GM12878 (cell line): Measurements from ENCODE around the gene ATL1. TPM values are rescaled to one million over a fixed set of nuclear protein-coding genes. Genes with fewer than 3 reads are reported as not detected.

Experiments
- BRCA1 ChIP-seq: IDR thresholded peaks from 2 replicates; pipeline ENCODE4 v1.6.1; 2011; ENCODE audit warnings: low read depth, low read length, improper control_type of control experiment
- CREB1 ChIP-seq: IDR thresholded peaks from 2 replicates; pipeline ENCODE4 v1.6.1; 2012; ENCODE audit warnings: low read depth, mild to moderate bottlenecking, inconsistent platforms
- KLF5 ChIP-seq: fragments of 450-650 bp; IDR thresholded peaks from 2 replicates; pipeline ENCODE4 v1.6.1; 2014; ENCODE audit warnings: mild to moderate bottlenecking; ENCODE audit not compliant: partially characterized antibody
- MXI1 ChIP-seq: fragments of 150-350 bp; IDR thresholded peaks from 2 replicates; pipeline ENCODE4 v1.6.1; 2011; ENCODE audit warnings: low read depth, mild to moderate bottlenecking, inconsistent platforms, low read length, improper control_type of control experiment
- PAX5 ChIP-seq: IDR thresholded peaks from 2 replicates; pipeline ENCODE4 v1.6.1; 2011; ENCODE audit warnings: low read depth, low read length, borderline replicate concordance
- RELA ChIP-seq: fragments of 450-650 bp; IDR thresholded peaks from 2 replicates; pipeline ENCODE4 v1.8.0; 2014; ENCODE audit warnings: borderline replicate concordance; ENCODE audit not compliant: partially characterized antibody
- SP1 ChIP-seq: IDR thresholded peaks from one replicate; pipeline ENCODE4 v1.6.1; 2011; ENCODE audit warnings: low read depth, low read length
- ZNF217 ChIP-seq: fragments of 450-650 bp; IDR thresholded peaks from 2 replicates; pipeline ENCODE4 v1.6.1; 2017; ENCODE audit warnings: antibody characterized with exemption, mild to moderate bottlenecking
- polyA plus RNA-seq, 11 experiments: library from polyadenylated mRNA; depleted of rRNA in 4 of 11; unstranded in 6 of 11; stranded (reverse) in 5 of 11; fragments of >200 nt; fragmentation: Nextera tagmentation in 4 of 11; fragmentation: Illumina TruSeq in 1 of 11; extraction: Ambion mirVana in 4 of 11; extraction: Trizol in 1 of 11; gene quantifications; 1 replicate in 1 of 11; 2 replicates in 10 of 11; pipeline versions ENCODE4 v1.2.1 to v1.2.3, GENCODE V29; 2011 to 2016; ENCODE audit warnings: inconsistent platforms in 2 of 11, missing spikeins in 2 of 11, low read depth in 1 of 11
- total RNA-seq, 4 experiments: library from RNA; depleted of rRNA in 3 of 4; stranded (reverse); fragments of >200 nt in 3 of 4; fragmentation: Illumina TruSeq in 1 of 4; extraction: Trizol in 1 of 4; gene quantifications; 2 replicates each; pipeline versions ENCODE4 v1.2.1 to v1.2.3, GENCODE V29; 2013 to 2021
- TF ChIP-seq, protein P1 (sequence below): fragments of 450-650 bp; IDR thresholded peaks from 2 replicates; pipeline ENCODE4 v1.6.1; 2018; ENCODE audit warnings: borderline replicate concordance, mild to moderate bottlenecking; ENCODE audit not compliant: partially characterized antibody
- TF ChIP-seq, protein P2 (sequence below): IDR thresholded peaks from 2 replicates; pipeline ENCODE4 v1.6.1; 2012; ENCODE audit warnings: low read length, inconsistent platforms
- TF ChIP-seq, protein P3 (sequence below): fragments of 450-650 bp; IDR thresholded peaks from 2 replicates; pipeline ENCODE4 v1.6.1; 2017; ENCODE audit warnings: antibody characterized with exemption, mild to moderate bottlenecking, moderate library complexity
- TF ChIP-seq, protein P4 (sequence below): fragments of 450-650 bp; IDR thresholded peaks from 2 replicates; pipeline ENCODE4 v1.6.1; 2016; ENCODE audit warnings: mild to moderate bottlenecking, moderate library complexity, borderline replicate concordance
- TF ChIP-seq, protein P5 (sequence below): IDR thresholded peaks from 2 replicates; pipeline ENCODE4 v1.6.1; 2011; ENCODE audit warnings: borderline replicate concordance, low read depth, mild to moderate bottlenecking, moderate library complexity, low read length; ENCODE audit not compliant: insufficient read depth, poor library complexity, severe bottlenecking
- TF ChIP-seq, protein P6 (sequence below): IDR thresholded peaks from 2 replicates; pipeline ENCODE4 v1.6.1; 2011; ENCODE audit warnings: low read depth, low read length, improper control_type of control experiment, borderline replicate concordance

The ATL1 gene
- total and polyA plus RNA-seq, 10 of the 15 experiments (the other 5 are each of a cell fraction or from before 2014, with no cell fraction given) = 0.11 to 1.2 (median 0.58) TPM; not detected in 1

DNA sequence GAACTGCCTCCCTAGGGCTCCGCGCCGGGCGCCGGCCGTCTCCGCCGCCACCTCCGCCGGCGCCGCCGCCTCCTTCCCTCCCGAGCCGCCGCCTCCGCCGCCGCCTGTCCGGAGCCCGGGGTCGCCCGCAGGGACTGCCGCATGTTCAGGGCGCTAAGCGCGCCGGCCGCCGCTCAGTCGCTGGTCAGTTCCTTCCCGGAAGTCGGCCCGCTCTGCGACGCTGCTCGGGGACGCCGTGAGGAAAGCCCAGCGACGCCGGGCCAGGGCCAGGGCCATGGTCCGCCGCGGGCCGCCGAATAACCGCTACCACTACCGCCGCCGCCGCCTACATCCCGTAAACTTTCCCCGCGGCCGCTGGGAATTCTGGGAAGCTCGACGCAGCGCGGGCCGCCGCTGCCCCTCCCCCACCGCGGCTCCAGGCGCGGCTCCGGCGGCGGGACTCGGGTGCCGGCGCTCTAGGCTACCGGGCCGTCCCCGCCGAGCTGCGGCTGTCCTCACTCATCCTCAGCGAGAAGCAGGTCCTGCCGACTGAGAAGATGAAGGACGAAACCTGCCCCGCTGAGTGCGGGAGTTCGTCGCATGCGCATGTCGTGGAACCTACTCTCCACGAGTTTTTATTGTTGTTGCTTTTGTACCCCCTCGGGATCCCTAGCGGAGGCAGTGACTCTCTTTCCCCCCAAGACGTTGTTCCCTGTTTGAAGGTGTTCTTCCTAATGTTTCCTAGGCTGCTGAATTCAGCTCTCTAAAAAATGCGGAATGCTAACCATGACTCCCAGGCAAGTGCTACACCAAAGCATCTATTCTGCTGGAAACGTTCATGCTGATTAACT is 108.3 kb downstream of the ATL1 start, which contains the start of gene SAV1 (continued):
- TF ChIP-seq, protein P1, sequence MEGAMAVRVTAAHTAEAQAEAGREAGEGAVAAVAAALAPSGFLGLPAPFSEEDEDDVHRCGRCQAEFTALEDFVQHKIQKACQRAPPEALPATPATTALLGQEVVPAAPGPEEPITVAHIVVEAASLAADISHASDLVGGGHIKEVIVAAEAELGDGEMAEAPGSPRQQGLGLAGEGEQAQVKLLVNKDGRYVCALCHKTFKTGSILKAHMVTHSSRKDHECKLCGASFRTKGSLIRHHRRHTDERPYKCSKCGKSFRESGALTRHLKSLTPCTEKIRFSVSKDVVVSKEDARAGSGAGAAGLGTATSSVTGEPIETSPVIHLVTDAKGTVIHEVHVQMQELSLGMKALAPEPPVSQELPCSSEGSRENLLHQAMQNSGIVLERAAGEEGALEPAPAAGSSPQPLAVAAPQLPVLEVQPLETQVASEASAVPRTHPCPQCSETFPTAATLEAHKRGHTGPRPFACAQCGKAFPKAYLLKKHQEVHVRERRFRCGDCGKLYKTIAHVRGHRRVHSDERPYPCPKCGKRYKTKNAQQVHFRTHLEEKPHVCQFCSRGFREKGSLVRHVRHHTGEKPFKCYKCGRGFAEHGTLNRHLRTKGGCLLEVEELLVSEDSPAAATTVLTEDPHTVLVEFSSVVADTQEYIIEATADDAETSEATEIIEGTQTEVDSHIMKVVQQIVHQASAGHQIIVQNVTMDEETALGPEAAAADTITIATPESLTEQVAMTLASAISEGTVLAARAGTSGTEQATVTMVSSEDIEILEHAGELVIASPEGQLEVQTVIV = no peak
- TF ChIP-seq BRCA1 (no peak), CREB1 (peak; percentile 49; the same call in 1 of the 2 replicates), MXI1 (peak; percentile 72), RELA (peak; percentile 58), ZNF217 (0 out of 2 replicates have a peak, but pooled peaks have one; percentile 54), PAX5 (no peak), SP1 (peak; percentile 17), KLF5 (peak; percentile 16)
- TF ChIP-seq, protein P2, sequence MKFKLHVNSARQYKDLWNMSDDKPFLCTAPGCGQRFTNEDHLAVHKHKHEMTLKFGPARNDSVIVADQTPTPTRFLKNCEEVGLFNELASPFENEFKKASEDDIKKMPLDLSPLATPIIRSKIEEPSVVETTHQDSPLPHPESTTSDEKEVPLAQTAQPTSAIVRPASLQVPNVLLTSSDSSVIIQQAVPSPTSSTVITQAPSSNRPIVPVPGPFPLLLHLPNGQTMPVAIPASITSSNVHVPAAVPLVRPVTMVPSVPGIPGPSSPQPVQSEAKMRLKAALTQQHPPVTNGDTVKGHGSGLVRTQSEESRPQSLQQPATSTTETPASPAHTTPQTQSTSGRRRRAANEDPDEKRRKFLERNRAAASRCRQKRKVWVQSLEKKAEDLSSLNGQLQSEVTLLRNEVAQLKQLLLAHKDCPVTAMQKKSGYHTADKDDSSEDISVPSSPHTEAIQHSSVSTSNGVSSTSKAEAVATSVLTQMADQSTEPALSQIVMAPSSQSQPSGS = 0 out of 2 replicates have a peak, but pooled peaks have one; percentile 21
- TF ChIP-seq, protein P3, sequence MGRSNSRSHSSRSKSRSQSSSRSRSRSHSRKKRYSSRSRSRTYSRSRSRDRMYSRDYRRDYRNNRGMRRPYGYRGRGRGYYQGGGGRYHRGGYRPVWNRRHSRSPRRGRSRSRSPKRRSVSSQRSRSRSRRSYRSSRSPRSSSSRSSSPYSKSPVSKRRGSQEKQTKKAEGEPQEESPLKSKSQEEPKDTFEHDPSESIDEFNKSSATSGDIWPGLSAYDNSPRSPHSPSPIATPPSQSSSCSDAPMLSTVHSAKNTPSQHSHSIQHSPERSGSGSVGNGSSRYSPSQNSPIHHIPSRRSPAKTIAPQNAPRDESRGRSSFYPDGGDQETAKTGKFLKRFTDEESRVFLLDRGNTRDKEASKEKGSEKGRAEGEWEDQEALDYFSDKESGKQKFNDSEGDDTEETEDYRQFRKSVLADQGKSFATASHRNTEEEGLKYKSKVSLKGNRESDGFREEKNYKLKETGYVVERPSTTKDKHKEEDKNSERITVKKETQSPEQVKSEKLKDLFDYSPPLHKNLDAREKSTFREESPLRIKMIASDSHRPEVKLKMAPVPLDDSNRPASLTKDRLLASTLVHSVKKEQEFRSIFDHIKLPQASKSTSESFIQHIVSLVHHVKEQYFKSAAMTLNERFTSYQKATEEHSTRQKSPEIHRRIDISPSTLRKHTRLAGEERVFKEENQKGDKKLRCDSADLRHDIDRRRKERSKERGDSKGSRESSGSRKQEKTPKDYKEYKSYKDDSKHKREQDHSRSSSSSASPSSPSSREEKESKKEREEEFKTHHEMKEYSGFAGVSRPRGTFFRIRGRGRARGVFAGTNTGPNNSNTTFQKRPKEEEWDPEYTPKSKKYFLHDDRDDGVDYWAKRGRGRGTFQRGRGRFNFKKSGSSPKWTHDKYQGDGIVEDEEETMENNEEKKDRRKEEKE = no peak
- TF ChIP-seq, protein P4, sequence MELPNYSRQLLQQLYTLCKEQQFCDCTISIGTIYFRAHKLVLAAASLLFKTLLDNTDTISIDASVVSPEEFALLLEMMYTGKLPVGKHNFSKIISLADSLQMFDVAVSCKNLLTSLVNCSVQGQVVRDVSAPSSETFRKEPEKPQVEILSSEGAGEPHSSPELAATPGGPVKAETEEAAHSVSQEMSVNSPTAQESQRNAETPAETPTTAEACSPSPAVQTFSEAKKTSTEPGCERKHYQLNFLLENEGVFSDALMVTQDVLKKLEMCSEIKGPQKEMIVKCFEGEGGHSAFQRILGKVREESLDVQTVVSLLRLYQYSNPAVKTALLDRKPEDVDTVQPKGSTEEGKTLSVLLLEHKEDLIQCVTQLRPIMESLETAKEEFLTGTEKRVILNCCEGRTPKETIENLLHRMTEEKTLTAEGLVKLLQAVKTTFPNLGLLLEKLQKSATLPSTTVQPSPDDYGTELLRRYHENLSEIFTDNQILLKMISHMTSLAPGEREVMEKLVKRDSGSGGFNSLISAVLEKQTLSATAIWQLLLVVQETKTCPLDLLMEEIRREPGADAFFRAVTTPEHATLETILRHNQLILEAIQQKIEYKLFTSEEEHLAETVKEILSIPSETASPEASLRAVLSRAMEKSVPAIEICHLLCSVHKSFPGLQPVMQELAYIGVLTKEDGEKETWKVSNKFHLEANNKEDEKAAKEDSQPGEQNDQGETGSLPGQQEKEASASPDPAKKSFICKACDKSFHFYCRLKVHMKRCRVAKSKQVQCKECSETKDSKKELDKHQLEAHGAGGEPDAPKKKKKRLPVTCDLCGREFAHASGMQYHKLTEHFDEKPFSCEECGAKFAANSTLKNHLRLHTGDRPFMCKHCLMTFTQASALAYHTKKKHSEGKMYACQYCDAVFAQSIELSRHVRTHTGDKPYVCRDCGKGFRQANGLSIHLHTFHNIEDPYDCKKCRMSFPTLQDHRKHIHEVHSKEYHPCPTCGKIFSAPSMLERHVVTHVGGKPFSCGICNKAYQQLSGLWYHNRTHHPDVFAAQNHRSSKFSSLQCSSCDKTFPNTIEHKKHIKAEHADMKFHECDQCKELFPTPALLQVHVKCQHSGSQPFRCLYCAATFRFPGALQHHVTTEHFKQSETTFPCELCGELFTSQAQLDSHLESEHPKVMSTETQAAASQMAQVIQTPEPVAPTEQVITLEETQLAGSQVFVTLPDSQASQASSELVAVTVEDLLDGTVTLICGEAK = no peak
- TF ChIP-seq, protein P5, sequence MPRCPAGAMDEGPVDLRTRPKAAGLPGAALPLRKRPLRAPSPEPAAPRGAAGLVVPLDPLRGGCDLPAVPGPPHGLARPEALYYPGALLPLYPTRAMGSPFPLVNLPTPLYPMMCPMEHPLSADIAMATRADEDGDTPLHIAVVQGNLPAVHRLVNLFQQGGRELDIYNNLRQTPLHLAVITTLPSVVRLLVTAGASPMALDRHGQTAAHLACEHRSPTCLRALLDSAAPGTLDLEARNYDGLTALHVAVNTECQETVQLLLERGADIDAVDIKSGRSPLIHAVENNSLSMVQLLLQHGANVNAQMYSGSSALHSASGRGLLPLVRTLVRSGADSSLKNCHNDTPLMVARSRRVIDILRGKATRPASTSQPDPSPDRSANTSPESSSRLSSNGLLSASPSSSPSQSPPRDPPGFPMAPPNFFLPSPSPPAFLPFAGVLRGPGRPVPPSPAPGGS = no peak
- TF ChIP-seq, protein P6, sequence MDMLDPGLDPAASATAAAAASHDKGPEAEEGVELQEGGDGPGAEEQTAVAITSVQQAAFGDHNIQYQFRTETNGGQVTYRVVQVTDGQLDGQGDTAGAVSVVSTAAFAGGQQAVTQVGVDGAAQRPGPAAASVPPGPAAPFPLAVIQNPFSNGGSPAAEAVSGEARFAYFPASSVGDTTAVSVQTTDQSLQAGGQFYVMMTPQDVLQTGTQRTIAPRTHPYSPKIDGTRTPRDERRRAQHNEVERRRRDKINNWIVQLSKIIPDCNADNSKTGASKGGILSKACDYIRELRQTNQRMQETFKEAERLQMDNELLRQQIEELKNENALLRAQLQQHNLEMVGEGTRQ = no peak
